Progenitor cell of endocrine pancreas (in vitro differentiated cells): ENCODE measurements around the gene MMP17. TPM values are rescaled to one million over a fixed set of nuclear protein-coding genes. Genes with fewer than 3 reads are reported as not detected.

Experiments used
- DNase-seq: peaks from one replicate; pipeline ENCODE4 v3.0.0; 2021; ENCODE audit warnings: low spot score; ENCODE audit not compliant: unreplicated experiment
- H3K27ac Mint-ChIP-seq: 2 replicates; pipeline ENCODE4 v1.8.0; 2021; ENCODE audit warnings: mild to moderate bottlenecking, moderate library complexity, mixed read lengths
- H3K27me3 Mint-ChIP-seq: 2 replicates; pipeline ENCODE4 v1.8.0; 2021; ENCODE audit warnings: mixed read lengths
- H3K36me3 Mint-ChIP-seq: 2 replicates; pipeline ENCODE4 v1.8.0; 2022; ENCODE audit warnings: mixed read lengths; ENCODE audit not compliant: insufficient read depth
- H3K4me1 Mint-ChIP-seq: 2 replicates; pipeline ENCODE4 v1.8.0; 2021; ENCODE audit warnings: low read depth, mixed read lengths
- H3K4me3 Mint-ChIP-seq: 2 replicates; pipeline ENCODE4 v1.8.0; 2021; ENCODE audit warnings: low read depth, mild to moderate bottlenecking, moderate library complexity, mixed read lengths
- H3K9me3 Mint-ChIP-seq: 2 replicates; pipeline ENCODE4 v1.8.0; 2021; ENCODE audit warnings: low read depth, mixed read lengths
- total RNA-seq: library from RNA; stranded (reverse); gene quantifications from 2 replicates; pipeline ENCODE4 v1.2.1, GENCODE V29; 2021
- TF ChIP-seq, protein P1 (sequence below): fragments of 200-600 bp; sonication (generic); IDR thresholded peaks from one replicate; pipeline ENCODE4 v1.5.0; 2021; ENCODE audit warnings: antibody characterized with exemption, mild to moderate bottlenecking; ENCODE audit not compliant: unreplicated experiment

Gene MMP17
- total RNA-seq, 1 donor from 2014 or later: 0.48 TPM

DNA sequence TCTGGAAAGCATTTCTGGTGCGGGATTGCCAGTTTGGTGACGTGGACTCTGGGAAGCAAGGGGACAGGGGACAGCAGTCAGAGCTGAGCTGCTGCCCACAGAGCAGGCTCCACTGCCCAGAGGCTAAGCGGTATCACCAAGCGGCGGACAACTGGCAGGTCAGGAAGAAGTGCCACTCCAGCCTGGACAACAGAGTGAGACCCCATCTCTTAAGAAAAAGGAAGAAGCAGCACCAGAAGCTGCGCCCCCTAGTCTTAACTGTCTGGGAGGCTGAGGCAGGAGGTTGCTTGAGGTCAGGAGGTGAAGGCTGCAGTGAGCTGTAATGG, 31.8 kb upstream of the MMP17 start:
- TF ChIP-seq, protein P1, sequence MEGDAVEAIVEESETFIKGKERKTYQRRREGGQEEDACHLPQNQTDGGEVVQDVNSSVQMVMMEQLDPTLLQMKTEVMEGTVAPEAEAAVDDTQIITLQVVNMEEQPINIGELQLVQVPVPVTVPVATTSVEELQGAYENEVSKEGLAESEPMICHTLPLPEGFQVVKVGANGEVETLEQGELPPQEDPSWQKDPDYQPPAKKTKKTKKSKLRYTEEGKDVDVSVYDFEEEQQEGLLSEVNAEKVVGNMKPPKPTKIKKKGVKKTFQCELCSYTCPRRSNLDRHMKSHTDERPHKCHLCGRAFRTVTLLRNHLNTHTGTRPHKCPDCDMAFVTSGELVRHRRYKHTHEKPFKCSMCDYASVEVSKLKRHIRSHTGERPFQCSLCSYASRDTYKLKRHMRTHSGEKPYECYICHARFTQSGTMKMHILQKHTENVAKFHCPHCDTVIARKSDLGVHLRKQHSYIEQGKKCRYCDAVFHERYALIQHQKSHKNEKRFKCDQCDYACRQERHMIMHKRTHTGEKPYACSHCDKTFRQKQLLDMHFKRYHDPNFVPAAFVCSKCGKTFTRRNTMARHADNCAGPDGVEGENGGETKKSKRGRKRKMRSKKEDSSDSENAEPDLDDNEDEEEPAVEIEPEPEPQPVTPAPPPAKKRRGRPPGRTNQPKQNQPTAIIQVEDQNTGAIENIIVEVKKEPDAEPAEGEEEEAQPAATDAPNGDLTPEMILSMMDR: no peak
- Mint-ChIP-seq H3K4me3 (no peak overlapping the region), H3K36me3 (peaks cover 24% of the 10 kb centered on the region), H3K27me3 (no peaks in the 10 kb centered on the region), H3K9me3 (no peaks in the 10 kb centered on the region), H3K27ac (no peak overlapping the region), H3K4me1 (peaks cover 4% of the 10 kb centered on the region)
- DNase-seq: no peak

DNA sequence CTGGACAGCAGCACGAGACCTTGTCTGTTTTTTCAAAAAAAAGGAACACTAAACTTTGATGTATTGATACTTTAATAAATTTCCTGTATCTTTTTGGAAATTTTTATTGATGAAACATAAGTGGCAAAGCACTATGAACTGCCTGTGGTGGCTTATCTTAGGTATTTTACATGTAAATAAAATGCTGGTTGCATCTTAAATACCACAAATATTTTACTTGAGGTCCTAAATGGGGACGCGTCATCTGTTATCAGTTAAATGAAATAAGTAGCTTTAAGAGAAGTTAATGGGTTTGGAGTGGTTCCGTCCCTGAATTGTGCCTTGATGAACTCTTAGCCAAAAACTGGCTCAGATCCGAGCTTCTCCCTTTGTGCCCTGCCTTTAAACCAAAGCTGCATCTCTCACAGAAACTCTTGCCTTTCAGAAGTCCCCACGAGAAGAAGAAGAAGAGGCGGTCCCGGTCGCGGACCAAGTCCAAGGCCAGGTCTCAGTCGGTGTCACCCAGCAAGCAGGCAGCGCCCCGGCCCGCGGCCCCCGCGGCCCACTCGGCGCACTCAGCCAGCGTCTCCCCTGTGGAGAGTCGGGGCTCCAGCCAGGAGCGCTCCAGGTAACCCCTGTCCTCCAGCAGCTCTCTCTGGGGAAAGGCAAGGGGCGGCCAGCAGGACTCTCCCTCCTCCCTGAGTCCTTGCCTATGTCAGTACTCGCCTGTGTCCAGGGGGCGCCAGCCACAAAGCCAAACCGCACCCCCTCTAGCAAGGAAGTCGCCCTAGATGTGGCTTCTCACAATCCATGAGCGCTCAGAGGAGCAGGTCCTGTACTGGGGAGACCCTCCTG, 31.2 kb upstream of the MMP17 start:
- no peaks in the 10 kb centered on the region for H3K9me3 Mint-ChIP-seq
- H3K36me3 Mint-ChIP-seq: peaks cover 22% of the 10 kb centered on the region
- H3K4me3 Mint-ChIP-seq: no peak overlapping the region
- no peaks in the 10 kb centered on the region for H3K27me3 Mint-ChIP-seq
- H3K27ac Mint-ChIP-seq: no peak overlapping the region
- TF ChIP-seq, protein P1: no peak
- H3K4me1 Mint-ChIP-seq: peaks cover 4% of the 10 kb centered on the region
- DNase-seq: no peak

DNA sequence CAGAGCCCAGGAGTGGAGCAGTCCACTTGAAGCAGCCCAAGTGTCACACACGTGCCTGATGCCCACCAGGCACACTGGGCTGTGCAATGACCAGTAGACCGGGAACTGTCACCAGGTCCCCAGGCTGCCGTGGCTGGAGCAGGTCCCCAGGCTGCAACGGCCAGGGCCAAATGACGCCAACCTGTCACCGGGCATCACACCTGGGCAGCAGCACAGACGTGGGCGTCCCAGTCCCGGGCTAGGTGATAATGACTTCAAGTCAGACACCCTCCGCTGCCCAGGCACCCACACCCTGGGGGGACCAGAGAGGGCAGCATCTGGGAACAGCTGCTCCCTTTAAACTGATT, 30.6 kb upstream of the MMP17 start:
- Mint-ChIP-seq H3K36me3 (peaks cover 24% of the 10 kb centered on the region), H3K9me3 (no peaks in the 10 kb centered on the region), H3K27me3 (no peaks in the 10 kb centered on the region), H3K27ac (no peak overlapping the region), H3K4me3 (no peak overlapping the region), H3K4me1 (peaks cover 4% of the 10 kb centered on the region)
- DNase-seq: no peak
- TF ChIP-seq, protein P1: no peak

DNA sequence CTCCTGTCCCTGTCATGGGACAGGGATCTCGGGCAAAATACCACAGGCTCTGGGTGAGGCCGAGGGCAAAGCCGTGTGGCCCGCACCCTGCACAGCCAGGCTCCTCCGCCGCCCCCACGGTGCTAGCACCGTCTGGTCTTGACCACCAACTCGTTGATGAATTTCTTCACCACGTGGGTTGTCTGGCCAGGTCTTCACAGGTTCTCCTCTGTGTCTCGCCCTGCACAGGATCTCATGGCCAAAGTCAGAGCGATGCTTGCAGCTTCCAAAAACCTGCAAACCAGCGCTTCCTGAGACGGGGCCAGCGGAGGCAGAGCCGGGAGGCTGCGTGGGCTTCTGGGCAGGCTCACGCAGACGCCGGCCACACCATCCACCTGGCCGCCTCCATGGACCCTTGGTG, 29.0 kb upstream of the MMP17 start:
- peaks cover 22% of the 10 kb centered on the region for H3K36me3 Mint-ChIP-seq
- DNase-seq: no peak
- peaks cover 4% of the 10 kb centered on the region for H3K4me1 Mint-ChIP-seq
- H3K27ac Mint-ChIP-seq: no peak overlapping the region
- no peaks in the 10 kb centered on the region for H3K27me3 Mint-ChIP-seq
- H3K9me3 Mint-ChIP-seq: no peaks in the 10 kb centered on the region
- TF ChIP-seq, protein P1: no peak
- H3K4me3 Mint-ChIP-seq: no peak overlapping the region

DNA sequence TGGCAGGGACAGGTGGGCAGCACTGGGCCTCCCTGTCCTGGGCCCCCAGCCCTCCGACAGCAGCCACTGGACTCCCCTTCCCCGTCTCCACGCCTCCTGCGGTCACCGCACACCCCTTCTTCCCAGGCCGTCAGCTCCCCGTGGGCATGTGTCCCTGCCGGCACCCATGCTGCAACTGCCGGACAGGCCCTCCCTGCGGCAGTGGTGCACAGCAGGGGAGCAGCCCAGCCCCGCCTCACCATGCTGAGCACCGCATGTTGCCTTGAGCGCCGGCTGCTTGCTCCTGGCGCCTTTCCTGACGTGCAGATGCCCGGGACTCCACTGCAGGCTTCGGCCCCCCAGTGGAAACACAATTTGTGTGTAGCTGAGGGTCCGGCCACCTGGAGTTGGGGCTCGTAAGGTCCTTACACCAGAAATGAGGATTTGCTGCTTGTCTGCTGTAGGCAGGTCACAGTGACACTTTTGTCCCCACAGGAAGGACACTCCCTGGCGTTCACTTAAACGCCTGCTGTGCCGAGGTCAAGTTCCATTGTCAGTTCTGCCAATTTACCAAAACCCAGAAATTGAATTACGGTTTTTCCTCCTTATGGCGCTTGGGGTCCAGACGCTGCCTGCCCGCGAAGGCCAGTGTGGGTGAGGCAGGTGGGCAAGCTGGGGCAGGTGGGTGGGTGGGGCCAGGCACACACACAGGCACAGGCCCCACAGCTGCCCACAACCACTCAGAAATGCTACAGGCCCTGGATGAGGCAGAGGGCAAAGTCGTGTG, 28.2 kb upstream of the MMP17 start:
- DNase-seq: no peak
- peaks cover 4% of the 10 kb centered on the region for H3K4me1 Mint-ChIP-seq
- no peaks in the 10 kb centered on the region for H3K9me3 Mint-ChIP-seq
- H3K27me3 Mint-ChIP-seq: no peaks in the 10 kb centered on the region
- TF ChIP-seq, protein P1: no peak
- H3K36me3 Mint-ChIP-seq: peaks cover 22% of the 10 kb centered on the region
- H3K4me3 Mint-ChIP-seq: no peak overlapping the region
- H3K27ac Mint-ChIP-seq: no peak overlapping the region
